LNCaP clone FGC (cell line): Measurements from ENCODE around the gene PAK5.

Experiments used
- DNase-seq: peaks from one replicate; pipeline ENCODE4 v3.0.0-alpha.2; 2011; ENCODE audit warnings: low read depth
- H3K4me3 ChIP-seq: 2 replicates; pipeline ENCODE4 v1.5.1; 2011; ENCODE audit warnings: mild to moderate bottlenecking, low read depth, low read length, control low read depth
- CTCF ChIP-seq: IDR thresholded peaks from 2 replicates; pipeline ENCODE4 v1.5.1; 2012; ENCODE audit warnings: mild to moderate bottlenecking; ENCODE audit not compliant: control insufficient read depth, insufficient read depth; ENCODE audit errors: extremely low read depth

Gene PAK5

GRCh38 chr20:9582137-9582536 is 256.7 kb downstream of the PAK5 start:
- no peak for DNase-seq
- no peak for TF ChIP-seq CTCF
- no peak overlapping the region for H3K4me3 ChIP-seq

GRCh38 chr20:9581509-9581908 is 257.4 kb downstream of the PAK5 start:
- TF ChIP-seq CTCF = no peak
- no peak overlapping the region for H3K4me3 ChIP-seq
- peak; percentile 69 for DNase-seq

GRCh38 chr20:9578594-9578993 is 260.3 kb downstream of the PAK5 start:
- no peak for DNase-seq
- no peak for TF ChIP-seq CTCF
- H3K4me3 ChIP-seq = no peak overlapping the region

- no peak for TF ChIP-seq CTCF
- no peak overlapping the region for H3K4me3 ChIP-seq
- DNase-seq = no peak
Observed at GRCh38 chr20:9577397-9577796, 261.5 kb downstream of the PAK5 start.

- no peak for DNase-seq
- no peak overlapping the region for H3K4me3 ChIP-seq
Observed at GRCh38 chr20:9576695-9577094, 262.2 kb downstream of the PAK5 start.

GRCh38 chr20:9575836-9576235 is 263.0 kb downstream of the PAK5 start:
- TF ChIP-seq CTCF = no peak
- no peak overlapping the region for H3K4me3 ChIP-seq
- DNase-seq = no peak

More at GRCh38 chr20:9576695-9577094, 262.2 kb downstream of the PAK5 start:
- no peak for TF ChIP-seq CTCF

- DNase-seq = no peak
- no peak overlapping the region for H3K4me3 ChIP-seq
- no peak for TF ChIP-seq CTCF
Observed at GRCh38 chr20:9574776-9575175, 264.1 kb downstream of the PAK5 start.
